HepG2 (cell line): Measurements from ENCODE around the gene SV2A. TPM values are rescaled to one million over a fixed set of nuclear protein-coding genes. Genes with fewer than 3 reads are reported as not detected.
A peak's percentile ranks its signal among the peaks of the same experiment; 100 is the strongest.

Source experiments
- ATF4 ChIP-seq, 2 experiments: fragments of 450-650 bp in 1 of 2; sonication (generic) in 1 of 2; formaldehyde crosslinking; IDR thresholded peaks; 2 replicates each; pipeline versions ENCODE4 v1.5.0 to v1.8.0; 2020 to 2022; ENCODE audit warnings: mild to moderate bottlenecking in 1 of 2, missing genetic modification reagents in 1 of 2
- ATF7 ChIP-seq, 2 experiments: fragments of 450-650 bp in 1 of 2; sonication (generic) in 1 of 2; formaldehyde crosslinking in 1 of 2; IDR thresholded peaks; 2 replicates each; pipeline versions ENCODE4 v1.4.0 to v1.6.1; 2016 to 2020; ENCODE audit warnings: antibody characterized with exemption in 1 of 2, mild to moderate bottlenecking in 1 of 2, missing genetic modification reagents in 1 of 2
- CEBPB ChIP-seq: IDR thresholded peaks from 2 replicates; pipeline ENCODE4 v1.6.1; 2011; ENCODE audit warnings: low read depth, low read length, improper control_type of control experiment, borderline replicate concordance
- CREM ChIP-seq, 2 experiments: sonication (generic) in 1 of 2; formaldehyde crosslinking in 1 of 2; IDR thresholded peaks; 2 replicates each; pipeline versions ENCODE4 v1.4.0 to v1.6.1; 2016 to 2020; ENCODE audit warnings: antibody characterized with exemption in 1 of 2, mild to moderate bottlenecking in 1 of 2, missing genetic modification reagents in 1 of 2
- DNMT3B ChIP-seq: conservative IDR thresholded peaks from 2 replicates; pipeline ENCODE4 v1.6.1; 2016; ENCODE audit warnings: missing biosample characterization, control low read depth
- HOXA7 ChIP-seq: sonication (generic); formaldehyde crosslinking; IDR thresholded peaks from 2 replicates; pipeline ENCODE4 v1.8.1; 2022; ENCODE audit warnings: mild to moderate bottlenecking, missing genetic modification reagents, moderate library complexity
- IKZF5 ChIP-seq: IDR thresholded peaks from 2 replicates; pipeline ENCODE4 v1.6.1; 2018; ENCODE audit warnings: missing genetic modification reagents, mild to moderate bottlenecking, missing compliant biosample characterization
- MEIS2 ChIP-seq: sonication (generic); formaldehyde crosslinking; IDR thresholded peaks from 2 replicates; pipeline ENCODE4 v1.9.0; 2021; ENCODE audit warnings: mild to moderate bottlenecking, missing genetic modification reagents
- PHF21A ChIP-seq: sonication (generic); formaldehyde crosslinking; IDR thresholded peaks from 2 replicates; pipeline ENCODE4 v1.5.0; 2020; ENCODE audit warnings: mild to moderate bottlenecking, missing genetic modification reagents
- RELA ChIP-seq: sonication (generic); formaldehyde crosslinking; IDR thresholded peaks from 2 replicates; pipeline ENCODE4 v1.4.0; 2020; ENCODE audit warnings: missing genetic modification reagents
- SAP130 ChIP-seq: IDR thresholded peaks from 2 replicates; pipeline ENCODE4 v1.6.1; 2016; ENCODE audit warnings: low read depth
- SOX13 ChIP-seq, 3 experiments: fragments of 450-650 bp in 1 of 3; sonication (generic) in 1 of 3; formaldehyde crosslinking in 1 of 3; IDR thresholded peaks in 2 of 3; conservative IDR thresholded peaks in 1 of 3; 2 replicates each; pipeline versions ENCODE4 v1.5.0 to v1.6.1; 2016 to 2020; ENCODE audit warnings: antibody characterized with exemption in 1 of 3, mild to moderate bottlenecking in 1 of 3, missing compliant biosample characterization in 1 of 3, missing genetic modification reagents in 1 of 3, moderate library complexity in 1 of 3
- TARDBP ChIP-seq: sonication (generic); formaldehyde crosslinking; IDR thresholded peaks from 2 replicates; pipeline ENCODE4 v1.8.0; 2022; ENCODE audit warnings: mild to moderate bottlenecking, missing genetic modification reagents
- YY1 ChIP-seq: IDR thresholded peaks from 2 replicates; pipeline ENCODE4 v1.6.1; 2011; ENCODE audit warnings: low read length, low read depth, moderate library complexity, mild to moderate bottlenecking; ENCODE audit not compliant: insufficient read depth, insufficient replicate concordance
- ZFAT ChIP-seq: sonication (generic); formaldehyde crosslinking; conservative IDR thresholded peaks from 2 replicates; pipeline ENCODE4 v1.8.1; 2023; ENCODE audit warnings: missing genetic modification reagents, inconsistent platforms
- ZFP90 ChIP-seq: sonication (generic); formaldehyde crosslinking; IDR thresholded peaks from 2 replicates; pipeline ENCODE4 v1.8.0; 2022; ENCODE audit warnings: missing genetic modification reagents, mild to moderate bottlenecking, inconsistent platforms, borderline replicate concordance
- ZMYM4 ChIP-seq: sonication (generic); formaldehyde crosslinking; IDR thresholded peaks from 2 replicates; pipeline ENCODE4 v1.8.1; 2023; ENCODE audit warnings: mild to moderate bottlenecking, missing genetic modification reagents
- ZNF292 ChIP-seq: sonication (generic); formaldehyde crosslinking; IDR thresholded peaks from 2 replicates; pipeline ENCODE4 v1.8.1; 2022; ENCODE audit warnings: mild to moderate bottlenecking, low read depth, missing genetic modification reagents, borderline replicate concordance
- ZNF34 ChIP-seq: sonication (generic); formaldehyde crosslinking; IDR thresholded peaks from 2 replicates; pipeline ENCODE4 v1.4.0; 2020; ENCODE audit warnings: mild to moderate bottlenecking, missing genetic modification reagents, borderline replicate concordance
- ZNF468 ChIP-seq: sonication (generic); formaldehyde crosslinking; IDR thresholded peaks from 2 replicates; pipeline ENCODE4 v1.8.0; 2022; ENCODE audit warnings: mild to moderate bottlenecking, moderate library complexity, missing genetic modification reagents
- ZNF644 ChIP-seq: IDR thresholded peaks from 2 replicates; pipeline ENCODE4 v1.6.1; 2016; ENCODE audit warnings: low read depth
- ZNF678 ChIP-seq: sonication (generic); formaldehyde crosslinking; IDR thresholded peaks from 2 replicates; pipeline ENCODE4 v1.4.0; 2020; ENCODE audit warnings: mild to moderate bottlenecking, missing genetic modification reagents
- ZNF720 ChIP-seq: sonication (generic); formaldehyde crosslinking; IDR thresholded peaks from 2 replicates; pipeline ENCODE4 v1.4.0; 2020; ENCODE audit warnings: missing genetic modification reagents
- ZNF766 ChIP-seq: sonication (generic); formaldehyde crosslinking; IDR thresholded peaks from 2 replicates; pipeline ENCODE4 v1.5.0; 2020; ENCODE audit warnings: missing genetic modification reagents, borderline replicate concordance
- ZSCAN25 ChIP-seq: sonication (generic); formaldehyde crosslinking; IDR thresholded peaks from 2 replicates; pipeline ENCODE4 v1.8.0; 2022; ENCODE audit warnings: mild to moderate bottlenecking, missing genetic modification reagents
- polyA plus RNA-seq, 8 experiments: library from polyadenylated mRNA; depleted of rRNA in 3 of 8; stranded (reverse) in 7 of 8; unstranded in 1 of 8; fragments of >200 nt; fragmentation: Illumina TruSeq in 4 of 8; extraction: Trizol in 4 of 8; gene quantifications; 2 replicates each; pipeline versions ENCODE4 v1.2.1 to v1.2.3, GENCODE V29; 2011 to 2016; ENCODE audit warnings: low read depth in 4 of 8, missing spikeins in 1 of 8, mixed read lengths in 1 of 8; ENCODE audit not compliant: insufficient read depth in 1 of 8
- total RNA-seq, 5 experiments: library from RNA; depleted of rRNA; stranded (reverse); fragments of >200 nt; fragmentation: Illumina TruSeq; extraction: Trizol; gene quantifications; 2 replicates each; pipeline ENCODE4 v1.2.3, GENCODE V29; 2016; ENCODE audit warnings: low read depth in 1 of 5
- TF ChIP-seq, protein P1 (sequence below): sonication (generic); formaldehyde crosslinking; IDR thresholded peaks from 2 replicates; pipeline ENCODE4 v1.9.0; 2021; ENCODE audit warnings: missing genetic modification reagents, mild to moderate bottlenecking, borderline replicate concordance

SV2A gene
- total and polyA plus RNA-seq, 2 of the 13 experiments (the other 11 are each of a cell fraction or from before 2014, with no cell fraction given), result 0.84 to 1.9 TPM

DNA sequence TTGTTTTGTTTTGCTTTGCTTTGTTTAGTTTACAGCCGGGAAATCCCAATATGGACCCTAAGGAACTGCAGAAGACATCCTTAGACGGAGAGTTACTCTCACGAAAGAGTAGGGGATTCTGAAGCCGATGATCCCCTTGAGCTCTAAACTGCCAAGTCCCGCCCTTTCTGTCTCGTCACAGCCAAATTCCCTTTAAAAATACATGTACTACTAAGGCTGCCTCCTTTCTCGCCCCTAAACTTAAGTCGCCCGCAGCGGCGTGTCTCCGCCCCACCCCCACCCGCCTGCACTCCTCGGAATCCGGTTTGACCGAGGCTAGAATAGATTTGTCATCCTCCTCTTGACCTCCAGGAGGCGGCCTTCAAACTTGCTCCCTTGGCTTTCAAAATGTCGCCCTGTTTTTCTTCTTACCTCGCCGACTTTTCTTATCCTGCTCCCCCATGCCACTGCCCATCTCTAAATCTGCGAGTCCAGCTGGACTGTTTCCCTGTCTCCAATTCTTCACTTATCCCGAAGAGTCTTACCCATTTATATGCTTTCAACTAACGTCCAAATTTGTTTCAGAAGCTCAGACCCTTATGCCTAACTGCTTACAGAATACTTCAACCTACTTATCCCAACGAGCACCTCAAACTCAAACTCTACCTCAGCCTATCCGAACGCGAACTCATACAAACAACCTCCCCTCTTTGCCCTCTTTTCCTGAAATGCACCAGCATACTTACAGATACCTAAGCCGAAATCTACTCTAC, 29.2 kb downstream of the SV2A start (continued):
- peak; percentile 13; the same call in 1 of the 2 replicates for TF ChIP-seq IKZF5 (CRISPR knock-in tag)
- no peak for TF ChIP-seq TARDBP (CRISPR knock-in tag)
- TF ChIP-seq ZNF720 (CRISPR knock-in tag), result no peak
- TF ChIP-seq ZNF292 (CRISPR knock-in tag), result no peak
- no peak for TF ChIP-seq SOX13 (IDR thresholded peaks at IDR 0.05)
- TF ChIP-seq SOX13 (CRISPR knock-in tag; conservative IDR thresholded peaks at IDR 0.05 in 1 of 2, IDR thresholded peaks at IDR 0.05 in 1 of 2), result peak in 1 of 2 experiments; percentile 36; a peak in 1 of 4 replicates
- no peak for TF ChIP-seq ZNF678
- no peak for TF ChIP-seq ATF4 (CRISPR knock-in tag; IDR thresholded peaks at IDR 0.05)
- no peak for TF ChIP-seq ATF7 (IDR thresholded peaks at IDR 0.05)
- no peak for TF ChIP-seq ATF7 (CRISPR knock-in tag; IDR thresholded peaks at IDR 0.05)
- no peak for TF ChIP-seq CEBPB
- no peak; the same call in 1 of the 2 replicates for TF ChIP-seq PHF21A (CRISPR knock-in tag)
- no peak for TF ChIP-seq DNMT3B (CRISPR knock-in tag)
- TF ChIP-seq RELA, result no peak
- TF ChIP-seq MEIS2 (CRISPR knock-in tag), result 0 out of 2 replicates have a peak, but pooled peaks have one; percentile 26
- no peak for TF ChIP-seq ZFP90 (CRISPR knock-in tag)
- TF ChIP-seq, protein P1, sequence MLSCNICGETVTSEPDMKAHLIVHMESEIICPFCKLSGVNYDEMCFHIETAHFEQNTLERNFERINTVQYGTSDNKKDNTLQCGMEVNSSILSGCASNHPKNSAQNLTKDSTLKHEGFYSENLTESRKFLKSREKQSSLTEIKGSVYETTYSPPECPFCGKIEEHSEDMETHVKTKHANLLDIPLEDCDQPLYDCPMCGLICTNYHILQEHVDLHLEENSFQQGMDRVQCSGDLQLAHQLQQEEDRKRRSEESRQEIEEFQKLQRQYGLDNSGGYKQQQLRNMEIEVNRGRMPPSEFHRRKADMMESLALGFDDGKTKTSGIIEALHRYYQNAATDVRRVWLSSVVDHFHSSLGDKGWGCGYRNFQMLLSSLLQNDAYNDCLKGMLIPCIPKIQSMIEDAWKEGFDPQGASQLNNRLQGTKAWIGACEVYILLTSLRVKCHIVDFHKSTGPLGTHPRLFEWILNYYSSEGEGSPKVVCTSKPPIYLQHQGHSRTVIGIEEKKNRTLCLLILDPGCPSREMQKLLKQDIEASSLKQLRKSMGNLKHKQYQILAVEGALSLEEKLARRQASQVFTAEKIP, result no peak
- TF ChIP-seq ZNF644 (CRISPR knock-in tag), result peak; percentile 76; the same call in 1 of the 2 replicates
- TF ChIP-seq HOXA7 (CRISPR knock-in tag), result no peak
- peak; percentile 72 for TF ChIP-seq YY1
- no peak for TF ChIP-seq ZFAT (CRISPR knock-in tag)
- TF ChIP-seq ZNF468 (CRISPR knock-in tag), result no peak
- TF ChIP-seq SAP130, result 0 out of 2 replicates have a peak, but pooled peaks have one; percentile 3
- peak; percentile 49; the same call in 1 of the 2 replicates for TF ChIP-seq ZMYM4
- peak; percentile 67; the same call in 1 of the 2 replicates for TF ChIP-seq CREM (IDR thresholded peaks at IDR 0.05)
- no peak for TF ChIP-seq CREM (CRISPR knock-in tag; IDR thresholded peaks at IDR 0.05)
- 0 out of 2 replicates have a peak, but pooled peaks have one; percentile 33 for TF ChIP-seq ZNF34
- no peak for TF ChIP-seq ZNF766 (CRISPR knock-in tag)
- no peak for TF ChIP-seq ZSCAN25 (CRISPR knock-in tag)
